Activated T-cell treated with anti-CD3 and anti-CD28 coated beads, Interleukin-2, amount 50 U/mL, for 72 hours (primary cell): Measurements from ENCODE around the gene PSG11. TPM values are rescaled to one million over a fixed set of nuclear protein-coding genes. Genes with fewer than 3 reads are reported as not detected.

ENCODE experiments used
- ATAC-seq, 2 donors: fragments of 150-1000 bp; cut with Tn5 transposase; replicated peaks in 1 of 2; 2 replicates each; pipeline ENCODE4 v1.10.0; 2021; ENCODE audit warnings: moderate library complexity in 2 of 2, mild to moderate bottlenecking in 1 of 2
- DNase-seq, 2 donors: peaks; one replicate each; pipeline ENCODE4 v3.0.0; 2021 to 2022; ENCODE audit warnings: mixed read lengths in 1 of 2
- H3K27ac Mint-ChIP-seq: one replicate; pipeline ENCODE4 v1.8.0; 2022; ENCODE audit warnings: mild to moderate bottlenecking, moderate library complexity, mixed read lengths
- H3K27me3 Mint-ChIP-seq: one replicate; pipeline ENCODE4 v1.8.0; 2022; ENCODE audit warnings: low read depth, mixed read lengths
- H3K36me3 Mint-ChIP-seq, 2 donors: one replicate each; pipeline ENCODE4 v1.8.0; 2022; ENCODE audit warnings: mixed read lengths in 2 of 2, mild to moderate bottlenecking in 1 of 2; ENCODE audit not compliant: insufficient read depth in 2 of 2
- H3K4me1 Mint-ChIP-seq: one replicate; pipeline ENCODE4 v1.8.0; 2022; ENCODE audit warnings: low read depth, mixed read lengths
- H3K4me3 Mint-ChIP-seq, 2 donors: one replicate each; pipeline ENCODE4 v1.8.0; 2022; ENCODE audit warnings: mild to moderate bottlenecking in 2 of 2, mixed read lengths in 2 of 2, moderate library complexity in 2 of 2
- H3K9me3 Mint-ChIP-seq, 2 donors: one replicate each; pipeline ENCODE4 v1.8.0; 2022; ENCODE audit warnings: mixed read lengths in 2 of 2
- total RNA-seq, 2 donors: library from RNA; stranded (reverse); gene quantifications; one replicate each; pipeline ENCODE4 v1.2.3, GENCODE V29; 2022

The PSG11 gene
- total RNA-seq, 2 donors from 2014 or later: not detected

DNA sequence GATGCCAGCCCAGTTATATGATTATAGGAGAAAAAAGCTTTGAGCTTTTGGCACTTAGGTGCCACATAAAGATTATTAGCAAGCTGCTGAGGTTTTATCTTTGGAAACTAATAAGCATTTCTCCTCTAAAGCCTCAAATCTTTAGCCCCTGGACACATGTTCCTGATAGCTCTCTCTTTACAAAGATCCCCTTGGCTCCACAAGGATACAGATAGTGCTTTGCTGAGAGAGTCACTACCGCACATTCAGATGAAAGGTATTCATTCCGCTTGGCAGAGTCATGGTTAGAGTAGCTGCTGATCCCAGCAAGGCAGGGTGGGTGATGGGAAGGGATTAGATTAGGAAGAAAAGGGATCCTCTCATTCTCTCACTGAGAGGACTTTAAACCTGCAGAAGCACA, 61.1 kb downstream of the PSG11 start:
- no peaks in the 10 kb centered on the region for H3K9me3 Mint-ChIP-seq
- DNase-seq (no peak), ATAC-seq (no peak)
- H3K4me1 Mint-ChIP-seq: no peaks in the 10 kb centered on the region
- no peak overlapping the region for H3K4me3 Mint-ChIP-seq
- H3K27ac Mint-ChIP-seq: no peak overlapping the region
- H3K36me3 Mint-ChIP-seq: no peaks in the 10 kb centered on the region
- H3K27me3 Mint-ChIP-seq: no peaks in the 10 kb centered on the region

- DNase-seq (no peak), ATAC-seq (no peak)
- Mint-ChIP-seq H3K4me1 (no peaks in the 10 kb centered on the region), H3K36me3 (no peaks in the 10 kb centered on the region), H3K27ac (no peak overlapping the region), H3K27me3 (no peaks in the 10 kb centered on the region), H3K4me3 (no peak overlapping the region), H3K9me3 (no peaks in the 10 kb centered on the region)
Observed at GRCh38 chr19:42961119-42961518, 65.2 kb downstream of the PSG11 start.

Other genes starting within 250 kb of the PSG11 start
- not detected for gene PSG1, start 146.8 kb downstream of the PSG11 start, total RNA-seq
- gene PSG6, start 108.6 kb downstream of the PSG11 start, total RNA-seq: not detected
- gene PSG7, start 89.3 kb downstream of the PSG11 start, total RNA-seq: not detected
- gene PSG2, start 56.2 kb upstream of the PSG11 start, total RNA-seq: not detected
- not detected for gene PSG5, start 160.1 kb upstream of the PSG11 start, total RNA-seq
- not detected for gene PSG4, start 179.2 kb upstream of the PSG11 start, total RNA-seq
- not detected for gene PSG9, start 243.1 kb upstream of the PSG11 start, total RNA-seq